ENCODE data around the gene EPHB3.

EPHB3 gene

DNA sequence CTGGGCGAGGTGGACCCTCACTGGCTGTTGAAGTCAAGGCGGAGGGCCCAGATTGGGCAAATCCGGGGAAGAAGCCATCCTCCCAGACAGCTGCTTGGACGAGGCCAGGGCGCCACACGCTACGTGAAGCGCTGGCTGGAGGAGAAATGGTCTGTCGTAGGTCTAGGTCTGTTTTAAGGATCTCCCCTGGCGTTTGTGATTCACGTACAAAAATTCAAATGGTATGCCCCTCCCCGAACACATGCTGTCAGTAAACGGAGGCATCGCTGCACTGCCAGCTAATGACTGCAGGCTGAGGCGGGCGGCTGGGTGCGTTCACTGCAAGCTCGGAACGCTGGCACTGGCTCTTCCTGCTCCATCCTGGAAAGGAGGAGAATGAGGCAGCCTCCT, 69.9 kb downstream of the EPHB3 start:
- TF ChIP-seq CTCF (IDR thresholded peaks at IDR 0.05; ENCODE audit: low read depth, low read length, missing control alignments) = no peak
- H3K4me3 ChIP-seq (replicated peaks; ENCODE audit: low read depth, low read length) = no peak overlapping the region

More for the DNA sequence above, 69.9 kb downstream of the EPHB3 start:
- DNase-seq (ENCODE audit: extremely low read depth, low read depth) = no peak
